NOMO-1 treated with DMSO at 0.1 percent for 48 hours (cell line): ENCODE results near the gene PSTPIP2.
"Not testable (repeated sequence)": the region's sequence is repeated elsewhere in the genome, so short reads cannot be mapped to it uniquely, and the experiment has no call there.

Experiments
- DNase-seq: peaks from one replicate; lab custom pipeline; 2025; ENCODE audit not compliant: unreplicated experiment; lab: John Stamatoyannopoulos, UW

Gene PSTPIP2

GRCh38 chr18:46037512-46038305 lies 34.4 kb downstream of the PSTPIP2 start:
- no peak for DNase-seq

- DNase-seq: no peak
Measured at GRCh38 chr18:46035696-46036680, 36.1 kb downstream of the PSTPIP2 start.

GRCh38 chr18:46034230-46034629 lies 37.8 kb downstream of the PSTPIP2 start:
- no peak for DNase-seq

GRCh38 chr18:46031741-46032140 lies 40.3 kb downstream of the PSTPIP2 start:
- DNase-seq: no peak

GRCh38 chr18:46028536-46028891 lies 43.5 kb downstream of the PSTPIP2 start:
- DNase-seq: no peak

- DNase-seq: no peak
Measured at GRCh38 chr18:46019936-46020335, 52.1 kb downstream of the PSTPIP2 start.

- peak; percentile 81 for DNase-seq
Measured at GRCh38 chr18:46013484-46014189, 58.4 kb downstream of the PSTPIP2 start.

- no peak for DNase-seq
Measured at GRCh38 chr18:46010676-46011075, 61.4 kb downstream of the PSTPIP2 start.

GRCh38 chr18:46010050-46010449 lies 62.0 kb downstream of the PSTPIP2 start:
- no peak for DNase-seq

GRCh38 chr18:46009125-46009840 lies 62.8 kb downstream of the PSTPIP2 start:
- peak; percentile 95 for DNase-seq

- DNase-seq: no peak
Measured at GRCh38 chr18:46008531-46008930, 63.5 kb downstream of the PSTPIP2 start.

GRCh38 chr18:46007165-46007564 lies 64.9 kb downstream of the PSTPIP2 start:
- no peak for DNase-seq

- no peak for DNase-seq
Measured at GRCh38 chr18:46002934-46003333, 69.1 kb downstream of the PSTPIP2 start.

- no peak for DNase-seq
Measured at GRCh38 chr18:46001892-46002291, 70.2 kb downstream of the PSTPIP2 start.

GRCh38 chr18:46001074-46001473 lies 71.0 kb downstream of the PSTPIP2 start:
- DNase-seq: no peak

- no peak for DNase-seq
Measured at GRCh38 chr18:45999536-45999935, 72.5 kb downstream of the PSTPIP2 start.

GRCh38 chr18:45998244-45998643 lies 73.8 kb downstream of the PSTPIP2 start:
- DNase-seq: no peak

- peak; percentile 35 for DNase-seq
Measured at GRCh38 chr18:45997700-45998151, 74.3 kb downstream of the PSTPIP2 start.

GRCh38 chr18:45995461-45995860 lies 76.6 kb downstream of the PSTPIP2 start:
- no peak for DNase-seq

GRCh38 chr18:45993438-45993837 lies 78.6 kb downstream of the PSTPIP2 start:
- DNase-seq: no peak

- not testable (repeated sequence) for DNase-seq
Measured at GRCh38 chr18:45992527-45992926, 79.5 kb downstream of the PSTPIP2 start.
